ENCODE measurements around the gene PTPN5. TPM values are rescaled to one million over a fixed set of nuclear protein-coding genes. Genes with fewer than 3 reads are reported as not detected.
"Not testable (repeated sequence)": the region's sequence is repeated elsewhere in the genome, so short reads cannot be mapped to it uniquely, and the experiment has no call there.

PTPN5 gene
- polyA plus RNA-seq (2013, experiment 1 of 2): 0.48 TPM
- polyA plus RNA-seq (2013, experiment 2 of 2): 0.63 TPM

DNA sequence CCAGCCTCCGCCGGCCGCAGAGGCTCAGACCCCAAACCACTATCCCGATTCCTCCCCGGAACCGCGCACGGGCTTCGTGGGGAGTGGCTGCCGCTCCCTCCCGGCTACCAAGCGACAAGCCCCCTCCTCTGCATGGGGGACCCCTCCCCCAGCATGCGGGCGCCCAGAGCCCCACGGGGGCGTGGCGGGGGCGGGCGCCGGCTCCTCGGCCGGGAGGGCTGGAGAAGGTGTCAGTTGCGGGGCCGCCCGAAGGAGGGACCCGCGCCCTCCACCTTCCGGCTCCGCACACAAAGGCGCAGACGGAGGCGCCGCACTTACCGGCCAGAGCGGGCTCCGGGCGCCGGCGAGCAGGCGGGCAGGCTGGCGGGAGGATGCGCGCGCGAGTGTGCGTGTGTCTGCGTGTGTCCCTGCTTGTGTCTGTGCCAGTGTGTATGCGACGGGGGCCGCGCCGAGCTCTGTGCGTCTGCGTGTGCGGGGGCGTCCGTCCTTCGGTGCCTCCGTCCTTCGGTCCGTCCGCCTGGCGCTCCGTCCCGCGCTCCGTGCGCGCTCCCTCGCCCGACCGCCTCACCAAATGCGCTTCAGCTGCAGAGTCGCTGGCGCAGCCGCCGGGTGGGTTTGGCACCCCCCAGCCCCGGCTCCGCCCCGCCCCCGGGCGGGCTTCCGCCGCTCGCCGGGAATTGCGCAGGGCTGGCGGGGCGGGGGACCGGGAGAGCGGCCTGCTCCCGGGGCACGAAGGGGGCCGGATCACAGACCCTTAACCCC, at the start of gene PTPN5:
PTPN5 (minus strand) TSS at position 592 of the 762 bp plus-strand sequence. CDS start 19,840 bp downstream, outside the sequence.
- H3K23ac ChIP-seq (ENCODE audit: low read length): no peak within 1 kb of the TSS

DNA sequence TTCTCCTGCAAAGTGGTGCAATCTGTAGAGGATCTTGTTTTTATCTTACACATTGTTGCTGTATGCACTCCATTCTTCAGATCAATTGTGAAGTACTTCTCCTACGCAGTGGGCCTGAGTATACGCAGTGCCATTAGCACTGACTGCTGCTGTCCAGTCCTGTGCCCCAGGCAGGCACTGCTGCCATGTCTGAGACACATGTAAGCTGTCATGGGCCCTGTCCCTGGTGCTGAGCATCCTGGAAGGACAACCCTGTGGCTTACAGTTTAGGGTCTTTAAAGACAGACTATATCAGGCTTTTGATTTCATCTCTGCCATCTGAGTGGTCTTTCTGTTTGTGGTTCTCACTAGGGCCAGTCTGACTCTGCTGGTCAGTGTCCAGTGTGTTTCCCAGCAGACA, 44.8 kb upstream of the PTPN5 start:
- no peak overlapping the region for H3K56ac ChIP-seq (ENCODE audit: low read length)
- no peaks in the 10 kb centered on the region for H3K79me1 ChIP-seq (ENCODE audit: low read length)
- no peak overlapping the region for H3K23ac ChIP-seq (ENCODE audit: low read length)
- no peaks in the 10 kb centered on the region for H3K4me1 ChIP-seq (ENCODE audit: control insufficient read depth, low read depth, low read length)
- H3K4ac ChIP-seq (ENCODE audit: low read depth, low read length): no peak overlapping the region
- no peak overlapping the region for H2BK15ac ChIP-seq (replicated peaks; ENCODE audit: low read depth)
- no peak overlapping the region for H3K4me2 ChIP-seq (ENCODE audit: low read length)
- H4K5ac ChIP-seq (ENCODE audit: low read length): no peak overlapping the region
- no peak overlapping the region for H2AK5ac ChIP-seq (ENCODE audit: low read length)
- peak; percentile 21 for DNase-seq
- no peaks in the 10 kb centered on the region for H3K79me2 ChIP-seq (ENCODE audit: control insufficient read depth, insufficient read depth, low read length)
- no peak overlapping the region for H2BK120ac ChIP-seq (ENCODE audit: low read depth, low read length)
- no peaks in the 10 kb centered on the region for H3K36me3 ChIP-seq (ENCODE audit: control insufficient read depth, insufficient read depth, low read length)
- H3K27ac ChIP-seq (ENCODE audit: low read depth, low read length): no peak overlapping the region
- no CpG with 5 or more reads among the region's 2 CpGs for WGBS (ENCODE audit: extremely low coverage, insufficient coverage, low lambda C conversion rate)
- H3K27me3 ChIP-seq (ENCODE audit: insufficient read depth, low read length, poor library complexity): no peaks in the 10 kb centered on the region
- H3K9ac ChIP-seq (ENCODE audit: low read length): no peak overlapping the region
- H3K18ac ChIP-seq (ENCODE audit: low read length): no peak overlapping the region
- no peak overlapping the region for H2BK5ac ChIP-seq (ENCODE audit: low read length)
- H4K8ac ChIP-seq (ENCODE audit: low read depth, low read length): no peak overlapping the region
- H3K4me3 ChIP-seq (ENCODE audit: low read length): no peak overlapping the region

More for the DNA sequence above, at the start of gene PTPN5:
- Histone ChIP-seq H3K4me3 (ENCODE audit: low read length) (peak within 1 kb of the TSS; percentile 36), H2AK5ac (ENCODE audit: low read length) (no peak within 1 kb of the TSS), H3K4me2 (ENCODE audit: low read length) (peak within 1 kb of the TSS; percentile 64), H3K36me3 (ENCODE audit: control insufficient read depth, insufficient read depth, low read length) (no peaks in the 10 kb centered on the region), H3K27me3 (ENCODE audit: insufficient read depth, low read length, poor library complexity) (peaks cover 14% of the 10 kb centered on the region), H3K4me1 (ENCODE audit: control insufficient read depth, low read depth, low read length) (no peaks in the 10 kb centered on the region), H2BK15ac (replicated peaks; ENCODE audit: low read depth) (no peak within 1 kb of the TSS), H3K56ac (ENCODE audit: low read length) (peak within 1 kb of the TSS; percentile 75), H4K5ac (ENCODE audit: low read length) (no peak within 1 kb of the TSS), H3K9ac (ENCODE audit: low read length) (peak within 1 kb of the TSS; percentile 49), H3K79me1 (ENCODE audit: low read length) (no peaks in the 10 kb centered on the region), H3K79me2 (ENCODE audit: control insufficient read depth, insufficient read depth, low read length) (no peaks in the 10 kb centered on the region), H4K8ac (ENCODE audit: low read depth, low read length) (no peak within 1 kb of the TSS), H2BK5ac (ENCODE audit: low read length) (no peak within 1 kb of the TSS), H3K18ac (ENCODE audit: low read length) (no peak within 1 kb of the TSS), H3K4ac (ENCODE audit: low read depth, low read length) (no peak within 1 kb of the TSS), H3K27ac (ENCODE audit: low read depth, low read length) (no peak within 1 kb of the TSS), H2BK120ac (ENCODE audit: low read depth, low read length) (no peak within 1 kb of the TSS)
- peak; percentile 28 for DNase-seq
- no CpG with 5 or more reads among the region's 94 CpGs for WGBS (ENCODE audit: extremely low coverage, insufficient coverage, low lambda C conversion rate)

- Histone ChIP-seq H2BK5ac (ENCODE audit: low read length) (no peak overlapping the region), H3K4me1 (ENCODE audit: control insufficient read depth, low read depth, low read length) (no peaks in the 10 kb centered on the region), H3K18ac (ENCODE audit: low read length) (no peak overlapping the region), H2AK5ac (ENCODE audit: low read length) (no peak overlapping the region), H3K36me3 (ENCODE audit: control insufficient read depth, insufficient read depth, low read length) (no peaks in the 10 kb centered on the region), H4K8ac (ENCODE audit: low read depth, low read length) (no peak overlapping the region), H4K5ac (ENCODE audit: low read length) (no peak overlapping the region), H3K56ac (ENCODE audit: low read length) (no peak overlapping the region), H3K23ac (ENCODE audit: low read length) (peak overlapping the region; percentile 66), H3K27me3 (ENCODE audit: insufficient read depth, low read length, poor library complexity) (no peaks in the 10 kb centered on the region), H3K27ac (ENCODE audit: low read depth, low read length) (no peak overlapping the region), H3K79me1 (ENCODE audit: low read length) (no peaks in the 10 kb centered on the region), H2BK15ac (replicated peaks; ENCODE audit: low read depth) (no peak overlapping the region), H3K4me2 (ENCODE audit: low read length) (no peak overlapping the region), H3K79me2 (ENCODE audit: control insufficient read depth, insufficient read depth, low read length) (no peaks in the 10 kb centered on the region), H3K4ac (ENCODE audit: low read depth, low read length) (no peak overlapping the region), H3K9ac (ENCODE audit: low read length) (no peak overlapping the region), H3K4me3 (ENCODE audit: low read length) (no peak overlapping the region), H2BK120ac (ENCODE audit: low read depth, low read length) (no peak overlapping the region)
- no CpG with 5 or more reads among the region's 5 CpGs for WGBS (ENCODE audit: extremely low coverage, insufficient coverage, low lambda C conversion rate)
- DNase-seq: no peak
These were observed 43.3 kb upstream of the PTPN5 start for GRCh38 chr11:18834754-18835466.

- no CpG with 5 or more reads among the region's 1 CpG for WGBS (ENCODE audit: extremely low coverage, insufficient coverage, low lambda C conversion rate)
- H4K5ac ChIP-seq (ENCODE audit: low read length); H3K4me2 ChIP-seq (ENCODE audit: low read length); H3K9ac ChIP-seq (ENCODE audit: low read length); H3K18ac ChIP-seq (ENCODE audit: low read length); H3K4ac ChIP-seq (ENCODE audit: low read depth, low read length); H3K27me3 ChIP-seq (ENCODE audit: insufficient read depth, low read length, poor library complexity); H3K36me3 ChIP-seq (ENCODE audit: control insufficient read depth, insufficient read depth, low read length); H2BK120ac ChIP-seq (ENCODE audit: low read depth, low read length); H3K79me2 ChIP-seq (ENCODE audit: control insufficient read depth, insufficient read depth, low read length); H3K4me3 ChIP-seq (ENCODE audit: low read length); H3K4me1 ChIP-seq (ENCODE audit: control insufficient read depth, low read depth, low read length); H2AK5ac ChIP-seq (ENCODE audit: low read length); H3K23ac ChIP-seq (ENCODE audit: low read length); H2BK15ac ChIP-seq (replicated peaks; ENCODE audit: low read depth); H2BK5ac ChIP-seq (ENCODE audit: low read length); H4K8ac ChIP-seq (ENCODE audit: low read depth, low read length); H3K79me1 ChIP-seq (ENCODE audit: low read length); H3K56ac ChIP-seq (ENCODE audit: low read length): not testable (repeated sequence)
- H3K27ac ChIP-seq (ENCODE audit: low read depth, low read length): peak overlapping the region; percentile 51
- DNase-seq: peak; percentile 72
These were observed 28.6 kb upstream of the PTPN5 start for GRCh38 chr11:18820160-18820559.

DNA sequence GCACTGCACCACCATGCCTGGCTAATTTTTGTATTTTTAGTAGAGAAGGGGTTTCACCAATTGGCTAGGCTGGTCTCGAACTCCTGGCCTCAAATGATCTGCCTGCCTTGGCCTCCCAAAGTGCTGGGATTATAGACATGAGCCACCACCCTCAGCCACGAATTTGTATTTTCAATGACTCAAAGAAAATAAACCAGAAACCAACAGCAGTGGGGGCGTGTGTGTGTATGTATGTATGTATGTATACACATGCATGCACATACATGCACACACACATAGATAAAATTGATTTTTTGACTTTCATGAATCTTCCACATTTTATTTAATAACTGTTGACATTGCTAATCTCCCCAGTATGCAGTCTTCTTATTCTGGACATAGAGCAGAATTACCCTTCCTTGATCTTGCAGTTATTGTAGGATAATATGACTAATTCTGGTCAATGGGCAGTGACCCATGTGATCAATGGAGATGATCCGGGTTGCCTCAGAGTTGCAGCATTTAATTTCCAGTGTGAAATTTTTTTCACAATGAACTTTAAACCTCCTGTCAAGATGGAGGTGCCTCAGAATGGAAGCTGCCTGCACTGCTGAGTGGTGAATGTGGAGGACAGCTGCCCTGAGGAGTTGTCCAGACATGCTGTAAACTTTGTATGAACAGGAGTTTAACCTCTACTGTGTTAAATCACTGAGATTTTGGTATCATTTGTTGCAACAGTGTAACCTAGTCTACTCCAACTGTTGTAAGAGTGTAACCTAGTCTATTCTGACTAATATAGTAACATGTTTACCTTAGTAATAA, 12.8 kb upstream of the PTPN5 start:
- H3K36me3 ChIP-seq (ENCODE audit: control insufficient read depth, insufficient read depth, low read length): no peaks in the 10 kb centered on the region
- H3K27me3 ChIP-seq (ENCODE audit: insufficient read depth, low read length, poor library complexity): no peaks in the 10 kb centered on the region
- H3K4me3 ChIP-seq (ENCODE audit: low read length): no peak overlapping the region
- H4K5ac ChIP-seq (ENCODE audit: low read length): no peak overlapping the region
- no peak overlapping the region for H4K8ac ChIP-seq (ENCODE audit: low read depth, low read length)
- no peak overlapping the region for H3K27ac ChIP-seq (ENCODE audit: low read depth, low read length)
- H3K18ac ChIP-seq (ENCODE audit: low read length): no peak overlapping the region
- DNase-seq: no peak
- no peak overlapping the region for H3K4me2 ChIP-seq (ENCODE audit: low read length)
- no peak overlapping the region for H2BK120ac ChIP-seq (ENCODE audit: low read depth, low read length)
- no peaks in the 10 kb centered on the region for H3K79me1 ChIP-seq (ENCODE audit: low read length)
- H2AK5ac ChIP-seq (ENCODE audit: low read length): no peak overlapping the region
- H3K79me2 ChIP-seq (ENCODE audit: control insufficient read depth, insufficient read depth, low read length): no peaks in the 10 kb centered on the region
- no peak overlapping the region for H3K23ac ChIP-seq (ENCODE audit: low read length)
- H3K9ac ChIP-seq (ENCODE audit: low read length): no peak overlapping the region
- WGBS (ENCODE audit: extremely low coverage, insufficient coverage, low lambda C conversion rate): no CpG with 5 or more reads among the region's 4 CpGs
- no peak overlapping the region for H3K4ac ChIP-seq (ENCODE audit: low read depth, low read length)
- H3K4me1 ChIP-seq (ENCODE audit: control insufficient read depth, low read depth, low read length): no peaks in the 10 kb centered on the region
- H2BK5ac ChIP-seq (ENCODE audit: low read length): no peak overlapping the region
- no peak overlapping the region for H2BK15ac ChIP-seq (replicated peaks; ENCODE audit: low read depth)
- no peak overlapping the region for H3K56ac ChIP-seq (ENCODE audit: low read length)
